Right atrium auricular region (tissue), 2 donors: ENCODE data around the gene ELMO1. TPM values are rescaled to one million over a fixed set of nuclear protein-coding genes. Genes with fewer than 3 reads are reported as not detected.
"Not testable (repeated sequence)": the region's sequence is repeated elsewhere in the genome, so short reads cannot be mapped to it uniquely, and the experiment has no call there.

ENCODE experiments used
- DNase-seq: peaks from one replicate; pipeline ENCODE4 v3.0.0-alpha.2; 2019; ENCODE audit warnings: low spot score
- H3K27ac ChIP-seq, 2 donors: fragments of 200-600 bp; sonication (generic); 1 replicate in 1 of 2; 2 replicates in 1 of 2; pipeline ENCODE4 v1.5.1; 2016 to 2019
- H3K27me3 ChIP-seq, 2 donors: fragments of 200-600 bp; sonication (generic); one replicate each; pipeline versions ENCODE4 v1.5.1 to v1.6.0; 2017 to 2019
- H3K36me3 ChIP-seq: fragments of 200-600 bp; sonication (generic); one replicate; pipeline ENCODE4 v1.5.1; 2016
- H3K4me1 ChIP-seq, 2 donors: fragments of 200-600 bp; sonication (generic); one replicate each; pipeline versions ENCODE4 v1.5.1 to v1.6.0; 2017 to 2019
- H3K4me3 ChIP-seq, 2 donors: fragments of 200-600 bp; sonication (generic); 1 replicate in 1 of 2; 2 replicates in 1 of 2; pipeline ENCODE4 v1.5.1; 2017 to 2019; ENCODE audit warnings: mild to moderate bottlenecking in 1 of 2, moderate library complexity in 1 of 2
- H3K9me3 ChIP-seq, 2 donors: fragments of 200-600 bp; sonication (generic); one replicate each; pipeline ENCODE4 v1.5.1; 2019
- total RNA-seq, 2 donors: library from RNA; depleted of rRNA; stranded (reverse); fragments of >200 nt; gene quantifications; one replicate each; pipeline ENCODE4 v1.1.0, GENCODE V29; 2016
- TF ChIP-seq, protein P1 (sequence below), 2 donors: fragments of 200-600 bp; sonication (generic); IDR thresholded peaks; one replicate each; pipeline ENCODE4 v1.5.1; 2019; ENCODE audit warnings: antibody characterized with exemption in 2 of 2

Gene ELMO1
- total RNA-seq, 2 donors from 2014 or later: 24.4 to 45.1 TPM

DNA sequence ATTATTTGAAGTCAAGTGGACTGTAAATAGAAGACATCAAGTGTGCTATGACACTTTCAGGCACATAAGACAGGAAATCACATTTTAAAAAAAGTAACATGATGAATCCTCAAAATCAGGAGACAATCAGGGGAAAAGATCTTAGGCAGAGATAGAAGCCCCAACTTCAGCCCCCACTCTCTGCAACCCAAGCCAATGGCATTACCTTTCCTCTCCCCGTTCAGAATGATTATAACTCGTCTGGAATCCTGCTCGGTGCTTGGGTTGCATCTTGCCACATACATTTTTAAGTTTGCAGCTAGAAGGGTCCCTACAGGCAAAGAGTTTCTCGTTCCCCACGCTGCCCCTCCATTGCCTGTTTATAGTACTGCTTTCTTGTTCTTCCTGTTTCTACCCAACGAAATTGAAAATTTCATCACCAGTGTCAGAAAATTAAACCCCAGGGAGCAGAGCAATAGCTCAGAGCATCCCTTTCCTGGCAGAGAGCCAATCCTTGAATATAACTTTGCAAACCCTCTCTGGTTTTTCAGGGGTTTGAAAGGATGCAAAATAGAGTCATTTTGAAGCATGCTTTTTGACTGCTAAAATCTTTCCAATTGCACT lies 463.9 kb downstream of the ELMO1 start:
- H3K4me3 ChIP-seq: no peak overlapping the region
- no peaks in the 10 kb centered on the region for H3K27me3 ChIP-seq
- no peaks in the 10 kb centered on the region for H3K9me3 ChIP-seq
- DNase-seq: no peak
- no peak overlapping the region for H3K27ac ChIP-seq
- peaks cover 0 to 23% of the 10 kb centered on the region in 2 donors for H3K4me1 ChIP-seq
- H3K36me3 ChIP-seq: no peaks in the 10 kb centered on the region
- TF ChIP-seq, protein P1, sequence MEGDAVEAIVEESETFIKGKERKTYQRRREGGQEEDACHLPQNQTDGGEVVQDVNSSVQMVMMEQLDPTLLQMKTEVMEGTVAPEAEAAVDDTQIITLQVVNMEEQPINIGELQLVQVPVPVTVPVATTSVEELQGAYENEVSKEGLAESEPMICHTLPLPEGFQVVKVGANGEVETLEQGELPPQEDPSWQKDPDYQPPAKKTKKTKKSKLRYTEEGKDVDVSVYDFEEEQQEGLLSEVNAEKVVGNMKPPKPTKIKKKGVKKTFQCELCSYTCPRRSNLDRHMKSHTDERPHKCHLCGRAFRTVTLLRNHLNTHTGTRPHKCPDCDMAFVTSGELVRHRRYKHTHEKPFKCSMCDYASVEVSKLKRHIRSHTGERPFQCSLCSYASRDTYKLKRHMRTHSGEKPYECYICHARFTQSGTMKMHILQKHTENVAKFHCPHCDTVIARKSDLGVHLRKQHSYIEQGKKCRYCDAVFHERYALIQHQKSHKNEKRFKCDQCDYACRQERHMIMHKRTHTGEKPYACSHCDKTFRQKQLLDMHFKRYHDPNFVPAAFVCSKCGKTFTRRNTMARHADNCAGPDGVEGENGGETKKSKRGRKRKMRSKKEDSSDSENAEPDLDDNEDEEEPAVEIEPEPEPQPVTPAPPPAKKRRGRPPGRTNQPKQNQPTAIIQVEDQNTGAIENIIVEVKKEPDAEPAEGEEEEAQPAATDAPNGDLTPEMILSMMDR (IDR thresholded peaks at IDR 0.05): no peak

DNA sequence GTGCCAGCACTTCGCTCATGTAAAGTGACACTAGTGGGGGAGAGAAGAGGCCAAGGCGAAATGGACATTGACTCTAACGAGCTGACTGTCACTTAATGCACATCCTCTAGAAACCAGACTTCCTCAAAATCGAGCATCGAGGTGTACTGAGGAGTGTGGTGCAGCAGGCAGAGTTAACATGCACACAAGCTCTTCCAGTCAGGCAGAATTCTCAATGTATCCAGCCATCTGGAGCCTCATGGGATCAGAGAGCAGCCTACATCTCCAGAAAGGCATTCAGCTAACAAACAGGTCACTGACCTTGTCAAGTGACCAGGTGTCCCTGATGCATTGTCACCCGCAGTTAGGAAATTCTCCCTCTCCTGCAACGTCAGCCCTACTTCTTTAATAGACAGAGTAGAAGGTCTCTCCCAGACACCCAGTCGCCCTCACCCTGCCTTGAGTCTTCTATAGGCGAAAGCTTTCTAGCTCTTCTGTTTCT lies 464.6 kb downstream of the ELMO1 start:
- Histone ChIP-seq H3K27ac (no peak overlapping the region), H3K9me3 (no peaks in the 10 kb centered on the region), H3K27me3 (no peaks in the 10 kb centered on the region), H3K36me3 (no peaks in the 10 kb centered on the region), H3K4me3 (no peak overlapping the region), H3K4me1 (peaks cover 0 to 23% of the 10 kb centered on the region in 2 donors)
- no peak for DNase-seq
- TF ChIP-seq, protein P1 (IDR thresholded peaks at IDR 0.05): no peak

DNA sequence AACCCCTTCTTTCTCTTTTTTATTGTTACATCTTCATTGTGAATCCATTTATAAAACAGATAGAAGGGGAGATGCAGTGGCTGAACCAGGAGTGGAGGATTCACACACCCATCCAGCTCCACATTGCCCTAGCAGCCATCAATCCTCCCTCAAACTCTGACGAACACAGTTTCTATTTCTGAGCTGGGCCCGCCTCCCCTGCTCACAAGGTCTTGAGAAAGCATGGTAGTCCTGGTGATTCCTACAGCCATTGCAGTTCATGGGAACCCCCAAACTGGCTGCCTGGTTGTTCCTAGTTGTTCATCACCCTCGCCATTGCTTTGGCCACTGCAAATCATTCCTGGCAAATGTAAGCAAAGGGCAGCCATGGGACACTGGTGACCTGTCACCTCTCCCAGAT lies 465.9 kb downstream of the ELMO1 start:
- H3K4me3 ChIP-seq: no peak overlapping the region
- no peaks in the 10 kb centered on the region for H3K9me3 ChIP-seq
- TF ChIP-seq, protein P1 (IDR thresholded peaks at IDR 0.05): no peak
- DNase-seq: no peak
- no peak overlapping the region for H3K27ac ChIP-seq
- peaks cover 0 to 23% of the 10 kb centered on the region in 2 donors for H3K4me1 ChIP-seq
- H3K27me3 ChIP-seq: no peaks in the 10 kb centered on the region
- H3K36me3 ChIP-seq: no peaks in the 10 kb centered on the region

DNA sequence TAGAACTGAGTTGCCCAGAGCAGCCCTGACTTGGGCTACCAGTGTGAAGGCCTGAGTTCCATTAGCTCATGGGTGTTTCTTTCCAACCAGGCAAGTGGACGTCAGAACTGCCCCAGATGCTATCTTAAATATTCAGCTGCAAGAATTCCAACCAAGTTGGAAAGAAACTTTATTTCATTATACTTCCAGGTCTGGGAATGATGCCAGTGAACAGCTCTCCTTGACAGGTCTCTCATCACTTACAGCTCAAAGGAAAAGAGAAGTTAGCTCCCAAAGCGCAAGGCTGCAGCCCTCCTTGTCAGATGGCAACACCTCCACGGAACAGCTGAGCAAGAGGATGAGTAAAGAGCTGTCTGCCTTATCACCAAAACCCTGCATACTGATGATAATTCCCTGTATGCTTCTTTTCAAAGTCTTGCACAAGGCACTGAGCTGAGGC lies 468.8 kb downstream of the ELMO1 start:
- Histone ChIP-seq H3K9me3 (no peaks in the 10 kb centered on the region), H3K4me1 (peaks cover 0 to 9% of the 10 kb centered on the region in 2 donors), H3K36me3 (no peaks in the 10 kb centered on the region), H3K4me3 (no peak overlapping the region), H3K27ac (no peak overlapping the region), H3K27me3 (no peaks in the 10 kb centered on the region)
- no peak for DNase-seq
- TF ChIP-seq, protein P1 (IDR thresholded peaks at IDR 0.05): no peak

DNA sequence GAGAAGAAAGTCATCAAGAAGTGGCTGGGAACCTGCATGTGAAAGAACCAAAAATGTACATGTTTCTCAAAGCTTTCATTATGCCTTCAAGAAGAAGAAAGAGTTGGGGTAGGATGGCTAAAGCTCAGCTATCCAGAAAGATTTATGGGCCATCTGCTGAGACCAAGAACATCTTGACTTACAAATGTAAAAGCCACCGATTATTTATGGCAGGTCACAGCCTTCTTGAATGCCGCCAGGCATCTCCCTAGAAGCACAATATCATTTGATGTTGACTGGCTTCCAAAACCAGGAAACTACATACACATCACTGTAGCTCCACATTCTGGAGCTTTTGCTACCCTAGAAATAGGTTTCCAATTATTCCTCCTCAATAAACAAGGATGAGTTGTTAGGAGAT lies 470.2 kb downstream of the ELMO1 start:
- TF ChIP-seq, protein P1 (IDR thresholded peaks at IDR 0.05): no peak

DNA sequence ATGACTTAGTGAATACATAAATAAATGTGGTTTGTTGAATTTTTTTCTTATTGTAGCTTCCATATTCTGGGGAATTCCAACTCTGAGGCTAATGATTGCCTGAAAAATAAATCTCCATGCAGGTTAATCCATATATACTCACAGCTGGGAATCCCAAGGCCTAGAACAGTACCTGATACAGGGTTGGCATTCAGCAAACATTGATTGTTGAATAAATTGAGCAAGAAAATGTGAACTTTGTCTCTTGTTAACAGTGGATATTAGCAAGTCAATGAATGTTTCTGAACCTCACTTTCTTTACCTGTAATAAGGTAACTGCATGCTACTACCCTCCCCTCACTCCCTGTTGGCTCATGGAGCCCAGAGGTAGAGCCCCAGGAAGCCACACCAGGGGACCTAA lies 470.8 kb downstream of the ELMO1 start:
- Histone ChIP-seq H3K27ac (no peak overlapping the region), H3K36me3 (no peaks in the 10 kb centered on the region)

More for the DNA sequence above, 470.2 kb downstream of the ELMO1 start:
- H3K36me3 ChIP-seq: no peaks in the 10 kb centered on the region
- H3K27me3 ChIP-seq: no peaks in the 10 kb centered on the region
- DNase-seq: no peak
- no peak overlapping the region for H3K27ac ChIP-seq
- no peaks in the 10 kb centered on the region for H3K9me3 ChIP-seq
- H3K4me3 ChIP-seq: no peak overlapping the region
- H3K4me1 ChIP-seq: no peaks in the 10 kb centered on the region

DNA sequence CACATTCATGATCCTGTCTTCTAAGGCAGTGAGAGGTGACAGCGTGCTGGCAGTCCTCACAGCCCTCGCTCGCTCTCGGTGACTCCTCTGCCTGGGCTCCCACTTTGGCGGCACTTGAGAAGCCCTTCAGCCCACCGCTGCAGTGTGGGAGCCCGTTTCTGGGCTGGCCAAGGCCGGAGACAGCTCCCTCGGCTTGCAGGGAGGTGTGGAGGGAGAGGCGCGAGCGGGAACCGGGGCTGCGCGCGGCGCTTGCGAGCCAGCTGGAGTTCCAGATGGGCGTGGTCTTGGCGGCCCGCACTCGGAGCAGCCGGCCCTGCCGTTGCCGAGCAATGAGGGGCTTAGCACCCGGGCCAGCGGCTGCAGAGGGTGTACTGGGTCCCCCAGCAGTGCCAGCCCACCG lies 475.1 kb downstream of the ELMO1 start:
- H3K27ac ChIP-seq, H3K27me3 ChIP-seq, DNase-seq, H3K9me3 ChIP-seq, H3K4me1 ChIP-seq, H3K4me3 ChIP-seq, H3K36me3 ChIP-seq: not testable (repeated sequence)

More for the DNA sequence above, 470.8 kb downstream of the ELMO1 start:
- TF ChIP-seq, protein P1 (IDR thresholded peaks at IDR 0.05): no peak
- Histone ChIP-seq H3K27me3 (no peaks in the 10 kb centered on the region), H3K4me3 (no peak overlapping the region), H3K4me1 (no peaks in the 10 kb centered on the region), H3K9me3 (no peaks in the 10 kb centered on the region)
- DNase-seq: no peak
